GM12875 (cell line): ENCODE data around the gene MAGI2.

Source experiments
- H3K4me3 ChIP-seq: one replicate; pipeline ENCODE4 v1.5.1; 2011; ENCODE audit warnings: low read depth, low read length, control low read depth
- TF ChIP-seq, protein P1 (sequence below): IDR thresholded peaks from 2 replicates; pipeline ENCODE4 v1.5.1; 2011; ENCODE audit warnings: low read depth, mild to moderate bottlenecking, control low read depth, inconsistent platforms, low read length, moderate library complexity, borderline replicate concordance; ENCODE audit not compliant: insufficient read depth

MAGI2 gene

GRCh38 chr7:78114993-78115392, 1338.5 kb downstream of the MAGI2 start:
- H3K4me3 ChIP-seq, result no peak overlapping the region
- TF ChIP-seq, protein P1, sequence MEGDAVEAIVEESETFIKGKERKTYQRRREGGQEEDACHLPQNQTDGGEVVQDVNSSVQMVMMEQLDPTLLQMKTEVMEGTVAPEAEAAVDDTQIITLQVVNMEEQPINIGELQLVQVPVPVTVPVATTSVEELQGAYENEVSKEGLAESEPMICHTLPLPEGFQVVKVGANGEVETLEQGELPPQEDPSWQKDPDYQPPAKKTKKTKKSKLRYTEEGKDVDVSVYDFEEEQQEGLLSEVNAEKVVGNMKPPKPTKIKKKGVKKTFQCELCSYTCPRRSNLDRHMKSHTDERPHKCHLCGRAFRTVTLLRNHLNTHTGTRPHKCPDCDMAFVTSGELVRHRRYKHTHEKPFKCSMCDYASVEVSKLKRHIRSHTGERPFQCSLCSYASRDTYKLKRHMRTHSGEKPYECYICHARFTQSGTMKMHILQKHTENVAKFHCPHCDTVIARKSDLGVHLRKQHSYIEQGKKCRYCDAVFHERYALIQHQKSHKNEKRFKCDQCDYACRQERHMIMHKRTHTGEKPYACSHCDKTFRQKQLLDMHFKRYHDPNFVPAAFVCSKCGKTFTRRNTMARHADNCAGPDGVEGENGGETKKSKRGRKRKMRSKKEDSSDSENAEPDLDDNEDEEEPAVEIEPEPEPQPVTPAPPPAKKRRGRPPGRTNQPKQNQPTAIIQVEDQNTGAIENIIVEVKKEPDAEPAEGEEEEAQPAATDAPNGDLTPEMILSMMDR, result no peak

DNA sequence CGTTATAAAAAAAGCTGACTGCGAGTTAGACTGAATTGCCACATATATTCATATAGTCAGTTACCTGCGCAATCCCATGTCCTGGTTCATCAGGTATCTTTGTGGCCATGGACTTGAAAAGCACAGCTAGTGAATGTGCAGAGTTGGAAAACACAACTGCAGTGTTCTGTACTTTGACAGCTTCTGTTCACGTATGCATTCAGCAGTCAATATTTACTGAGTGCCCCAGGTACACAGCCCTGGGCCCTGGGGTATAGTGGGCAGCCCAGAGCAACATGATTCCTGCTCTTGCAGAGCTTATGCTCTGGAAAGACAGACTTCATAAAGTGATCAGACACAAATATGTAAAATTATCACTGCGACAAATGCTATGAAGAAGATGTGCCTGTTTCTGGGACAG, 1341.0 kb downstream of the MAGI2 start:
- no peak overlapping the region for H3K4me3 ChIP-seq
- TF ChIP-seq, protein P1, result no peak

DNA sequence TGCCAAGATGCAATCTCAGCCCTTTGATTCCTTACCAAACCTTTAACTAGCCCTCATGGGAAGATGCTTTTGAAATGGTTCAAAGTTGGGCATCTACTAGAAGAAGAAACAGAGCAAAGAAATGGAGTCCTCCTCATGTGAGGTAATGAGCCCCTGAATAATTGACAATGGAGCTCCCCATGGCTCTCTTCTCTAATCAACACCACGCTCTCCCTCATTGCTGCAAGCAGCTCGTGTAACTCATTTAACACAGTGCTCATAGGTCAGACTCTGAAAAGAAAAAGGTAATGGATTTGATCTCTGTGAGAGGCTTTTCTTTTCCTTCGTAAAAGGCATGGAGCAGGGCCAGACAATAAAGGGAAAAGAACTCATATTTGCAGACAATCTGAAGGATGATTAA, 1342.1 kb downstream of the MAGI2 start:
- TF ChIP-seq, protein P1, result no peak
- no peak overlapping the region for H3K4me3 ChIP-seq

DNA sequence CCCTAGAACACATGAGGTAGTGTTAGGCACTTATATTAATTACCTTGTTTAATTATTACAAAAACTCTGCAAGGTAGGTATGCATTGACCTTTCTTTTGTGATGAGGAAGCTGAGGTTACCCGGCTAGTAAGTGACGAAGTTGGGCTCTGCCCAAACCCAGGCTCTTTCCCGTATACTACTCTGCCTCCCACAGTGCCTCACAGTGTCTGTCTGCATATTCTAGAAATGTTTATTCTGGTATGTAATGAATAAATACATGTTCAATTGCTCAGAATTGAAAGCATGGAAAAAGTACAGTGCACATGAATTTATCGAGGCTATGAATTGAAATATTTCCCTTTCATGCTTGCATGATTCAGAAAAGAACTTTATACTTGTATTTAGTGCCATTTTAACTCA, 1350.0 kb downstream of the MAGI2 start:
- H3K4me3 ChIP-seq, result no peak overlapping the region
- TF ChIP-seq, protein P1, result no peak

- no peak overlapping the region for H3K4me3 ChIP-seq
- TF ChIP-seq, protein P1, result no peak
These were observed 1352.4 kb downstream of the MAGI2 start for GRCh38 chr7:78101076-78101475.

GRCh38 chr7:78099715-78100394, 1353.6 kb downstream of the MAGI2 start:
- H3K4me3 ChIP-seq, result no peak overlapping the region
- TF ChIP-seq, protein P1, result no peak

DNA sequence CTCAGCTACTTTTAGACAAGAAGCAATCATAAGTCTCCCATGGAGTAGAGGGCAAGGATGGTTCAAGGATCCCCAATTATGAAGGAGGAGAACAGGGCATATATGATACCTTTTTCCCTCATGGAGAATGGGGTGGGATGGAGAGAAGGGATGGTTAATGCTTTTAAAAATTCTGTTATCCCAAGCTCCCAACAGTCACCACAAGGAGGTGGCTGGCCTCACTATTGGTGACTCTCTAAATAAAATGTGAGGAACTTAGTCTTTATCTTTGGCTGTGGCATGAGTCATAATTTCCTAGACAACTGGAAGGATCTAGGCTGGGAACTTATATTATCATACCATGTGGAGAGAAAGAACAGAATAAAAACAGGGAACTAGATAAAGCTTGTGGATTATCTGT, 1357.9 kb downstream of the MAGI2 start:
- H3K4me3 ChIP-seq, result no peak overlapping the region
- TF ChIP-seq, protein P1, result no peak
